Heart left ventricle (tissue), 13 donors: ENCODE results near the gene COPS8.

Experiments used
- CTCF ChIP-seq, 12 donors: fragments of 200-600 bp; sonication (generic) in 4 of 12; IDR thresholded peaks; one replicate each; pipeline versions ENCODE4 v1.5.0 to v1.8.0; 2018 to 2022; ENCODE audit warnings: antibody characterized with exemption in 12 of 12, mild to moderate bottlenecking in 5 of 12
- POLR2A ChIP-seq, 2 donors: fragments of 450-650 bp; IDR thresholded peaks; one replicate each; pipeline ENCODE4 v1.6.1; 2017; ENCODE audit warnings: antibody characterized with exemption in 2 of 2, mild to moderate bottlenecking in 2 of 2, moderate library complexity in 2 of 2
- donor health status: ischemic (EF 13 %, LVEDD 7.1; RV severe dilation, severe dysfunction).
- donor health status: DM: no; HTN: yes; CAD: no.
- donor health status: DM: no; HTN: no; CAD: no.
- donor health status: ischemic (EF 25% LVEDD 6.9; RV normal size, moderate dysfunction).
- donor health status: ischemic (EF 25% LVEDD 5.7; RV mildly dilated, moderate dysfunction).
- donor health status: ischemic (EF 35%, LVEDD 5.7; RV mildly dilated, moderate dysfunction).
- donor health status: nonischemic (EF 11% LVEDD 7.7; RV severe dilation, severe dysfunction).
- donor health status: DM: yes; HTN: yes; CAD: no.
- donor health status: PGD.
- donor health status: ischemic (EF 29% LVEDD 5.4; RV normal size, mild dysfunction).
- donor health status: nonischemic (EF 23%, LVEDD 6.1; RV moderate dilation, normal function).

GRCh38 chr2:237064203-237065070 is 21.3 kb upstream of the COPS8 start:
- TF ChIP-seq CTCF (IDR thresholded peaks at IDR 0.05) (no peak), POLR2A (IDR thresholded peaks at IDR 0.05) (no peak)
